Measurements from ENCODE around the gene COL4A2. TPM values are rescaled to one million over a fixed set of nuclear protein-coding genes. Genes with fewer than 3 reads are reported as not detected.

The COL4A2 gene
- total RNA-seq, 2 donors from 2014 or later, result 999 to 1,135 TPM

DNA sequence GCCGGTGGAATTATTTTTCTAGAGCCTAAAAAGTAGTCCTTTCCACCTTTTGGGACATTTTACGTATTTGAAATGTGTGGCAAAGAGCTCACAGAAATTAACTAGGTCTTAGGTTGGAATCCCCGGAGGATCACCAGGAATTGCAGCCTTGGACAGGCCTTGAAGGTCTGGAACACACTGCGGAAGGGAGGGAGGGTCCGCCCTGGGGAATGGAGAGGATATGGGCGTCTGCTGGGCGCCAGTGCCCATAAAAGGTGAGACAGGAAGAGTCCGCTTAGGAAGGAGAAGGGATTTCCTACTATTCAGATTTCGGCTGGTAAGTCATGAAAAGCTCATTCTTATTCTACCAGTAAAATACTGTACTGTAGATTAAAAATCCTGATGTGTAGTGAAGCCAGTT, 111.9 kb downstream of the COL4A2 start:
- Histone ChIP-seq H3K4me1 (ENCODE audit: control insufficient read depth in 1 of 2, low read depth in 2 of 2) (peaks cover 49 to 95% of the 10 kb centered on the region in 2 donors), H3K27ac (peak overlapping the region; percentile 89 to 96), H3K9me3 (no peaks in the 10 kb centered on the region), H3K4me3 (peak overlapping the region; percentile 13), H3K27me3 (replicated peaks; ENCODE audit: insufficient read depth) (no peaks in the 10 kb centered on the region), H3K36me3 (no peaks in the 10 kb centered on the region)
- DNase-seq (ENCODE audit: low spot score), result no peak
- TF ChIP-seq, protein P1, sequence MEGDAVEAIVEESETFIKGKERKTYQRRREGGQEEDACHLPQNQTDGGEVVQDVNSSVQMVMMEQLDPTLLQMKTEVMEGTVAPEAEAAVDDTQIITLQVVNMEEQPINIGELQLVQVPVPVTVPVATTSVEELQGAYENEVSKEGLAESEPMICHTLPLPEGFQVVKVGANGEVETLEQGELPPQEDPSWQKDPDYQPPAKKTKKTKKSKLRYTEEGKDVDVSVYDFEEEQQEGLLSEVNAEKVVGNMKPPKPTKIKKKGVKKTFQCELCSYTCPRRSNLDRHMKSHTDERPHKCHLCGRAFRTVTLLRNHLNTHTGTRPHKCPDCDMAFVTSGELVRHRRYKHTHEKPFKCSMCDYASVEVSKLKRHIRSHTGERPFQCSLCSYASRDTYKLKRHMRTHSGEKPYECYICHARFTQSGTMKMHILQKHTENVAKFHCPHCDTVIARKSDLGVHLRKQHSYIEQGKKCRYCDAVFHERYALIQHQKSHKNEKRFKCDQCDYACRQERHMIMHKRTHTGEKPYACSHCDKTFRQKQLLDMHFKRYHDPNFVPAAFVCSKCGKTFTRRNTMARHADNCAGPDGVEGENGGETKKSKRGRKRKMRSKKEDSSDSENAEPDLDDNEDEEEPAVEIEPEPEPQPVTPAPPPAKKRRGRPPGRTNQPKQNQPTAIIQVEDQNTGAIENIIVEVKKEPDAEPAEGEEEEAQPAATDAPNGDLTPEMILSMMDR (IDR thresholded peaks at IDR 0.05), result no peak
- ATAC-seq (ENCODE audit: insufficient number of reproducible peaks, low FRiP score, low read depth), result no peak

DNA sequence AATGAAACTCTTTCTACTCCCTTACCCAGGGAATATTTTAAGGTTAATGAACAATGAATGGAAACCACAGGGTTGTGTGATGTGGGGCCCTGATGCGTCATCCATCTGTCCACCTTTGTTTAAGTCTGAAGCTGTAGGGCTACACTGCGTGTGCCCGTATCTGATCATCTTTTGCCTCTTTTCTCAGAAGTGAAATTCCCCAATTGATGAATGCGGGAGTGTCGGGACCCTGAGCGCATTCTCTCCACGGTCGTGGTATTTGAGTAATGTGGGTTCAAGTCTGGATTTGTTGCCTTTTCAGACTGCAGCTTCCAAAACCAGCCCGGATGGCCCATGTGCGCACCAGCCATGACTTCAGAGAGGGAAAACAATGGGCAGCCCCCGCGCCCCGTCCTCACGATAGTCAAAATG, 112.3 kb downstream of the COL4A2 start:
- Histone ChIP-seq H3K4me1 (ENCODE audit: control insufficient read depth in 1 of 2, low read depth in 2 of 2) (peaks cover 45 to 94% of the 10 kb centered on the region in 2 donors), H3K27me3 (replicated peaks; ENCODE audit: insufficient read depth) (no peaks in the 10 kb centered on the region), H3K36me3 (no peaks in the 10 kb centered on the region), H3K9me3 (no peaks in the 10 kb centered on the region), H3K4me3 (no peak overlapping the region), H3K27ac (peak overlapping the region; percentile 89 to 96)
- DNase-seq (ENCODE audit: low spot score) (no peak), ATAC-seq (ENCODE audit: insufficient number of reproducible peaks, low FRiP score, low read depth) (no peak)
- TF ChIP-seq, protein P1 (IDR thresholded peaks at IDR 0.05), result no peak

DNA sequence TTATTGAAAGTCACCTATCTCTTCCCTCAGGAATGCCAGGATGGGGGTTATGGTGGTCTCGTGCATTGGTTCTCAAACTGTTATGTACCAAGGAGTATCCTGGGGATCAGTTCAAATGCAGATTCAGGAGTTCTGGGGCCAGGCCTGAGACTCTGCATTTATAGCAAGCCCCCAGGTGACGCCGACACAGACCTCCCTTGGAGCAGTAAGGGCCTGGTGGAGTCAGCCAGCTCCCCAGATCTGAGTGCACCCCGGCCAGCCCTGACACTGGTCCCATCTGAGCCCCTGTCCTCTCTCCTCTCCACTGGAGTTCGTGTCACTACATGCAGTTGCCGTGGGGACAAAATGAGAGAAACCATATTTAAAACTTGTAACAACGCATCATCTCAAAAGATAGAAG, 112.9 kb downstream of the COL4A2 start:
- DNase-seq (ENCODE audit: low spot score), result no peak
- H3K27ac ChIP-seq, result peak overlapping the region; percentile 89 to 96
- no peaks in the 10 kb centered on the region for H3K27me3 ChIP-seq (replicated peaks; ENCODE audit: insufficient read depth)
- TF ChIP-seq, protein P1 (IDR thresholded peaks at IDR 0.05), result no peak
- no peaks in the 10 kb centered on the region for H3K9me3 ChIP-seq
- H3K4me1 ChIP-seq (ENCODE audit: control insufficient read depth in 1 of 2, low read depth in 2 of 2), result peaks cover 40 to 94% of the 10 kb centered on the region in 2 donors
- ATAC-seq (ENCODE audit: insufficient number of reproducible peaks, low FRiP score, low read depth), result no peak
- no peaks in the 10 kb centered on the region for H3K36me3 ChIP-seq
- H3K4me3 ChIP-seq, result no peak overlapping the region

DNA sequence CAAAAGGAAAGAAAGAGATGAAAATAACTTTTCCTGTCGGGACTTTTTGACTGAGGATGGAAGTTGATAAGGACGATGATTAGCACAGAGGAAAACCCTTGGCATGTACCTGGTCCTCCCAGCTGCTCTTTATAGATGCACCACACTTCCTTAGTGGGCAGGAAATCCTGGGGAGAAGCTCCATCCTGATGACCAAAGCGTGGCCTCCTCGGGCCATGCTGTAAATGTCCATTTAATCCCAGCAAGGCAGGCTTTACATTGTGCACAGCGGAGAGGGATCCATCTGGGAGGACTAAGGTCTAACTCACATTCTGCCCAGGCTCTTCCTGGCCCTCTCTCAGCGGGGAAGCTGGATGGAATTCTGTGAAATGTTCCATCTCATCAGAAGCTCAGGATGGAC, 113.5 kb downstream of the COL4A2 start:
- peaks cover 33 to 94% of the 10 kb centered on the region in 2 donors for H3K4me1 ChIP-seq (ENCODE audit: control insufficient read depth in 1 of 2, low read depth in 2 of 2)
- no peaks in the 10 kb centered on the region for H3K27me3 ChIP-seq (replicated peaks; ENCODE audit: insufficient read depth)
- no peak for DNase-seq (ENCODE audit: low spot score)
- no peaks in the 10 kb centered on the region for H3K36me3 ChIP-seq
- TF ChIP-seq, protein P1 (IDR thresholded peaks at IDR 0.05), result no peak
- H3K27ac ChIP-seq, result peak overlapping the region; percentile 89 to 96
- no peak overlapping the region for H3K4me3 ChIP-seq
- H3K9me3 ChIP-seq, result no peaks in the 10 kb centered on the region
- no peak for ATAC-seq (ENCODE audit: insufficient number of reproducible peaks, low FRiP score, low read depth)

DNA sequence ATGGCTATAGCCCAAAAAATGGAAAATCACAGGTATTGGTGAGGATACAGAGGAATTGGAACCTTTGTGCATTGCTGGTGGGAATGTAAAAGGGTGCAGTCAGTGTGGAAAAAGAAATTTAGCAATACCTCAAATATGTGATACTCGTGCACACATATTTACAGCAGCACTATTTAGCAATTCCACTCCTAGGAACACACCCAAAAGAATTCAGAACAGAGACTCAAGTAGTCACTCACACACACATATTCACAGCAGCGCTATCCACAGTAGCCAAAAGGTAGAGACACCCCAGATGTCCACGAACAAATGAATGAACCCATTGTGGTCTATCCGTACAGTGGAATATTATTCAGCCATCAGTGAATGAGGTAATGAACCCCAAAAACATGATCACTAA, 114.0 kb downstream of the COL4A2 start:
- Histone ChIP-seq H3K36me3 (no peaks in the 10 kb centered on the region), H3K4me1 (ENCODE audit: control insufficient read depth in 1 of 2, low read depth in 2 of 2) (peaks cover 29 to 94% of the 10 kb centered on the region in 2 donors), H3K27me3 (replicated peaks; ENCODE audit: insufficient read depth) (no peaks in the 10 kb centered on the region), H3K9me3 (no peaks in the 10 kb centered on the region), H3K4me3 (no peak overlapping the region), H3K27ac (peak overlapping the region; percentile 89 to 96)
- DNase-seq (ENCODE audit: low spot score) (no peak), ATAC-seq (ENCODE audit: insufficient number of reproducible peaks, low FRiP score, low read depth) (no peak)
- TF ChIP-seq, protein P1 (IDR thresholded peaks at IDR 0.05), result no peak
